GM12873 (cell line): ENCODE results near the gene TNIK.

Experiments
- TF ChIP-seq, protein P1 (sequence below): IDR thresholded peaks from 2 replicates; pipeline ENCODE4 v1.5.1; 2012; ENCODE audit warnings: low read depth, mild to moderate bottlenecking, moderate library complexity, low read length, control low read depth; ENCODE audit not compliant: insufficient read depth; ENCODE audit errors: missing control alignments

The TNIK gene

DNA sequence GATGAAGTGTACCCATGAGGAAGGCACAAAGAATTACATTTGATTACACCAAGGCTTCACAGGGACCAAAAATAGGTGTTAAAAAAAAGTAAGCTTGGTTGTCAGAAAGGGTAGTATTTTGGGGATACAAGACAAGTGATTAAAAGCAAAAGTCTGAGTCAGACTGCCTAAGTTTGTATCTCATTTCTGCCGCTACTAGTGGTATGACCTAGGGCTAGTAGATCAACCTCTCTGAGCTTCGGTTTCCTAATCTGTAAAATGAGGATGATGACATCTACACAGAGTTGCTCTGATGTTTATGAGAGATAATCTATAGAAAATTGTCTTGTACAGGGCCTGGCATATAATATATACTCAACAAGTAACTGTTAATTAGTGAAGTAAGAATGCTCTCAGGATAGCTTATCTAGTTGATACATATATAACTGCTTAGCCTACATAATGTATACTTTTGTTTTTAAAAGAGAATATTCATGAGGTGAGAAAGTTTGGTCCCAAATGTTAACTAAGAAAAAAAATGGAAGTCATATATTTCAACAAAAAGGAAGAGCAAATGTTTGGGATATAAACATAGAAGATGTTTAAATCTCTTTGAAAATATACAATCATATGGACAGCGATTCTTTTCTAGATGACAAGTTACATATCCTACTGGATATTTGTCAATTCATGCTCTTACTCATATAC lies 270.7 kb downstream of the TNIK start:
- TF ChIP-seq, protein P1, sequence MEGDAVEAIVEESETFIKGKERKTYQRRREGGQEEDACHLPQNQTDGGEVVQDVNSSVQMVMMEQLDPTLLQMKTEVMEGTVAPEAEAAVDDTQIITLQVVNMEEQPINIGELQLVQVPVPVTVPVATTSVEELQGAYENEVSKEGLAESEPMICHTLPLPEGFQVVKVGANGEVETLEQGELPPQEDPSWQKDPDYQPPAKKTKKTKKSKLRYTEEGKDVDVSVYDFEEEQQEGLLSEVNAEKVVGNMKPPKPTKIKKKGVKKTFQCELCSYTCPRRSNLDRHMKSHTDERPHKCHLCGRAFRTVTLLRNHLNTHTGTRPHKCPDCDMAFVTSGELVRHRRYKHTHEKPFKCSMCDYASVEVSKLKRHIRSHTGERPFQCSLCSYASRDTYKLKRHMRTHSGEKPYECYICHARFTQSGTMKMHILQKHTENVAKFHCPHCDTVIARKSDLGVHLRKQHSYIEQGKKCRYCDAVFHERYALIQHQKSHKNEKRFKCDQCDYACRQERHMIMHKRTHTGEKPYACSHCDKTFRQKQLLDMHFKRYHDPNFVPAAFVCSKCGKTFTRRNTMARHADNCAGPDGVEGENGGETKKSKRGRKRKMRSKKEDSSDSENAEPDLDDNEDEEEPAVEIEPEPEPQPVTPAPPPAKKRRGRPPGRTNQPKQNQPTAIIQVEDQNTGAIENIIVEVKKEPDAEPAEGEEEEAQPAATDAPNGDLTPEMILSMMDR = no peak

DNA sequence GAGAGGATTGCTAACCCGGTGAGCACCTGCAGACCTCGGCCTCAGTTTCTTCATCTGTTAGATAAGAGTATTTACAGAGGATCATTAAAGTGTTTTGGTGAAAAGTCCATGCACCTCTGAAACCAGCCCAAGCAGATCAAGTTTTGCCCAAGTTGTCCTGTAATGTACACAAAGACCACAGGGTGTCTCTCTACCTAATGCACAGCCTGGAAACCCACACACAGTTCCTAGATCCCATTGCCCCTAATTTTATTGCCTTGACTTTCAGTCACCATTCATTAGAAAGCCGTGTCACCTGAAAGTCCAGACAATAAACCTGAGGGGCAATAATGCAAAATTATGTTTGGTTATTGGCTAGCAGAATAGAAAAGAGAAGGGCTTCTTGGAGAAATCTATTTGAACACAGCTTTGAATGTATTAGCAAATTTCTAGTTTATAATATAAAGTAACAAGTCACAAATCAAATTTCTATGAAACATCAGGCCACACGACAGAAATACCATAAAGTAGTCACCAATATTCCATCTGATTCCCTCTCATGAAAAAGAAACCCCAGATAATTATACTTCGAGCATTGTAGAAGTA lies 272.4 kb downstream of the TNIK start:
- TF ChIP-seq, protein P1 = peak; percentile 80

DNA sequence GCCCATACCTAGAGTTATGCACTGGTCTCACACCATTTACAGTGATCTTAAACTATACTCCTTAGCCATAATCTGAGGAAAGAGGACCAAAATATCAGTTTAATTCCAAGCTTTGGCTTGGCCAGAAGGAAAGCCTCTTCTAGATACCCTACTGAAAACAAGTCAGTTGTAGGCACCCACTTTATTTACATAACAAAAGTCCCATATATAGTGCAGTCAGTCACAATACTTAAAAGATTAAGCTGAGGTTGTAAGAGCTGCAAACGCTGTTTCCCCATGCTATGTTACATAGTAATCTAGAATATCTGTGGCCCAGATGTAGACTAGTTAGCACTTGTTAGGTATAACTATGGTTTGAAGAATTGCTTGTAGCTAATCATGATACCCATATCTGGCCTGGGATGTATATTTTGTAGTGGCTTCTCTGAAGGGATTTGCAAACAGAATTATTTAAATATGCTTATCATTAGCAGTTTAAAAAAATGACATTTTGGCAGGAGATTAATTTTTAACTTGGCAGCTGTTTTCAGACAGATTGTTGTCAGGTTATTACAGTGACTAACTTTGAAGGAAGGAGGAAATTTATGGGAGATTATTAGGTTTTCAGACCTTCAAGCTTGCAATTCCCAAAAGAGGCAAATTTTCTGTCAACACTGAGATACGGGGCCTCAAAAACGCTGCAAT lies 273.2 kb downstream of the TNIK start:
- TF ChIP-seq, protein P1 = no peak

DNA sequence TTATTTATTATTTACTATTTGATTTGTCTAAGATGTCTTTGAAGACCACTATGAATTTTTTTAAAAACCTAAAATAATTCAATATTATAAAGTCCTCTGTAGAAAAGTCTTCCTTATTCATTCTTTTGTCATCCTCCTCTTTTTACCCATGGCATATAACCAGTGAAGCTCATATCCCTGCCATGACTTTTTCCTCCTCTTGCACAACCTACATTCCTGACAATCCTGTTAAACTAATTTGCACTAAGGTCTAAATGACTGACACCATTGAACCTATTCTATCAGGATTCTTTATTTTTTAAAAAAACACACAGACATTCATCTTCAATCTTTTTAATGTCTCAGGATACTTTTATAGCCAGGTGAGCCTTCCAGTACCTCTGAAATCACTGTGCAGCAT lies 273.8 kb downstream of the TNIK start:
- TF ChIP-seq, protein P1 = no peak

DNA sequence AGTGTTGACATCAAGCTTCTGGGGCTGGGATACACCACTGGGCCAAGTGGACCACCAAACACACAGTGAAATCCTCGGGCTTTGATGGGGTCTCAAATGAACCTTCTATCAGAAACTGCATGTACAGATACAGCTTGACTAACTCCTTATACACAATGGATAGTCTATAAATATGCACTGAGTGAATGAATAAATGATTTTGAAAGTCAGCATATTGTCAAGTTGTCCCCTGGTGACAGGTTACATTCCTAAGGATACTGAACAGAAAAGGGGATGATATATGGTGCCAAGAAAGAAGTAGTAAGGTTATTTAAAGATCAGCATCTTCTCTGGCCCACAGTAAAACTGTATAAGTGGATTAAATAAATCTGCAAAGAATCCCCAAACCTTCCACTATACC lies 274.2 kb downstream of the TNIK start:
- TF ChIP-seq, protein P1 = no peak

DNA sequence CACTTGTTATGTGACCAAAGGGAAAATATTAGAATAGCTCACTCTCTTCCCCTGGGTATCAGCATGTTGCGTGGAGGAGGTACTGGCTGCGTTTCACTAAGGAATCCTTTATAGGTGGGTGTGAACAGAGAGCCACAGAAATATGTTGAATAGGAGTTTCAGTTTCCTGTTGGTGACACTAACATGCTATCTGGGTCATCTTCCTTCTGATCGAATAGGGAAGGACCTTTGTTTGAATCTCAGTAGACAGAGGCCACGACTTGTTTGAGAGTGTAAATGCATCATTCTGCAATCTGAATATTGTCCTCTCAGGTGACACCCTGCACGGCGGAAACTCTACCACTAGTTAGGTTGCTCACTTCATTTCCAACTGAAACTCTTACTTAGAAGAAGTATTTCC lies 275.8 kb downstream of the TNIK start:
- TF ChIP-seq, protein P1 = no peak

DNA sequence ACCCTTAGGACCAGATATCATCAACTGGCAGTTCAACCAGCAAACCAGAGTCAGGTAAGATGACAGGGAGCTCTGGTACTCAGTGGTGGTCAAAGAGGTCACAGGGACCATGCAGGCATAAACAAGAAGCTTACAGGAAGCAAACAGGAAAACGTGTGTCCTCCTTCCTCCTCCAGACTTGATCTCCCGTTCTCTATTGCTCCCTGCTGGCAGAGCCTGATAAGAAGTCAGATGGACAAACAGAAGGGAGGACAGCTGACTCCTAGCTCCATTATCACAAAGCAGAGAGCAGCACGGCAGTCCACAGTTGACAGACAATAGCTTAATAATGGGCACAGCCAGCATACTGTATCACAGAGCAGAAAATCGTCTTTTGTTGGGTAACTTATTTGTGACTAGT lies 277.2 kb downstream of the TNIK start:
- TF ChIP-seq, protein P1 = no peak
